Spleen (tissue), 11 donors: ENCODE results near the gene NSD2. TPM values are rescaled to one million over a fixed set of nuclear protein-coding genes. Genes with fewer than 3 reads are reported as not detected.

Experiments used
- DNase-seq: peaks from one replicate; pipeline ENCODE4 v3.0.0-alpha.2; 2020
- H3K27ac ChIP-seq, 8 donors: fragments of 200-600 bp; sonication (generic) in 7 of 8; 1 replicate in 4 of 8; 2 replicates in 4 of 8; pipeline versions ENCODE4 v1.5.0 to v1.8.0; 2016 to 2021; ENCODE audit warnings: inconsistent platforms in 4 of 8, mild to moderate bottlenecking in 4 of 8, moderate library complexity in 1 of 8
- H3K27me3 ChIP-seq, 7 donors: fragments of 200-600 bp; sonication (generic) in 6 of 7; replicated peaks in 1 of 7; 1 replicate in 4 of 7; 2 replicates in 3 of 7; pipeline versions ENCODE4 v1.5.0 to v1.8.0; 2016 to 2021; ENCODE audit warnings: inconsistent platforms in 3 of 7, mild to moderate bottlenecking in 1 of 7
- H3K36me3 ChIP-seq, 6 donors: fragments of 200-600 bp; sonication (generic) in 5 of 6; 1 replicate in 4 of 6; 2 replicates in 2 of 6; pipeline versions ENCODE4 v1.5.0 to v1.8.0; 2016 to 2021; ENCODE audit warnings: inconsistent platforms in 2 of 6
- H3K4me1 ChIP-seq, 6 donors: fragments of 200-600 bp; sonication (generic) in 5 of 6; 1 replicate in 3 of 6; 2 replicates in 3 of 6; pipeline versions ENCODE4 v1.5.0 to v1.8.0; 2016 to 2021; ENCODE audit warnings: inconsistent platforms in 3 of 6
- H3K4me3 ChIP-seq, 8 donors: fragments of 200-600 bp; sonication (generic) in 7 of 8; 1 replicate in 4 of 8; 2 replicates in 4 of 8; pipeline versions ENCODE4 v1.5.0 to v1.8.0; 2016 to 2021; ENCODE audit warnings: inconsistent platforms in 4 of 8, mild to moderate bottlenecking in 4 of 8, moderate library complexity in 2 of 8
- H3K9me3 ChIP-seq, 8 donors: fragments of 200-600 bp; sonication (generic) in 7 of 8; 1 replicate in 4 of 8; 2 replicates in 4 of 8; pipeline versions ENCODE4 v1.5.0 to v1.8.0; 2016 to 2021; ENCODE audit warnings: inconsistent platforms in 4 of 8
- CTCF ChIP-seq, 11 experiments: fragments of 200-600 bp in 7 of 11; fragments of 450-650 bp in 4 of 11; sonication (generic) in 4 of 11; IDR thresholded peaks in 8 of 11; conservative IDR thresholded peaks in 3 of 11; 1 replicate in 7 of 11; 2 replicates in 4 of 11; pipeline versions ENCODE4 v1.4.0 to v1.8.0; 2016 to 2021; ENCODE audit warnings: antibody characterized with exemption in 11 of 11, inconsistent platforms in 4 of 11, mild to moderate bottlenecking in 1 of 11
- POLR2A ChIP-seq, 3 donors: fragments of 450-650 bp; IDR thresholded peaks; one replicate each; pipeline ENCODE4 v1.5.1; 2017; ENCODE audit warnings: antibody characterized with exemption in 3 of 3, mild to moderate bottlenecking in 1 of 3
- POLR2AphosphoS5 ChIP-seq, 3 donors: sonication (generic); formaldehyde crosslinking; IDR thresholded peaks; one replicate each; pipeline ENCODE4 v1.5.1; 2017; ENCODE audit warnings: antibody characterized with exemption in 3 of 3
- WGBS, 5 donors: extraction: QIAGEN DNeasy Blood & Tissue Kit in 3 of 5; methylation state at CpG; one replicate each; pipeline versions ENCODE4 v1.1.5 to v1.1.7; 2013 to 2018; 5-methylcytosine and 5-hydroxymethylcytosine counted together
- intact Hi-C: fragments of 100-400 bp; cut with DNase I; formaldehyde crosslinking; loops from one replicate; pipeline ENCODE4 v1.15.0; 2023; ENCODE audit warnings: low total_unique reads
- polyA plus RNA-seq, 3 donors: library from polyadenylated mRNA; stranded (reverse); fragments of 200-250 nt; gene quantifications; one replicate each; pipeline ENCODE4 v1.2.1, GENCODE V29; 2013
- total RNA-seq, 7 donors: library from RNA; depleted of rRNA in 3 of 7; stranded (reverse); fragments of >200 nt in 3 of 7; fragmentation: NEBNext Ultra II Directional in 4 of 7; extraction: Animal tissue kit (Norgen Biotek cat#: 25700) in 4 of 7; gene quantifications; one replicate each; pipeline versions ENCODE4 v1.1.0 to v1.2.1, GENCODE V29; 2016 to 2021
- donor health status: healthy with polysubstance abuse.
- donor health status: DM: no; HTN: no; CAD: no; lungs with moderate emphysema.
- donor health status: DM: no; HTN: no; CAD: no.
- donor health status: Bipolar disorder and iron deficiency.
- donor health status: healthy.
- donor health status: DM: no; HTN: no; CAD: no.
- donor health status: DM: yes; HTN: yes; CAD: no.

The NSD2 gene
- total and polyA plus RNA-seq, 10 donors = 7.1 to 58.9 (median 47.8) TPM

GRCh38 chr4:1939664-1940509 lies 68.7 kb downstream of the NSD2 start:
- Histone ChIP-seq H3K9me3 (no peaks in the 10 kb centered on the region), H3K36me3 (peaks cover 6 to 100% (median 43%) of the 10 kb centered on the region in 6 donors), H3K27ac (no peak overlapping the region), H3K4me3 (no peak overlapping the region), H3K27me3 (no peaks in the 10 kb centered on the region), H3K4me1 (no peaks in the 10 kb centered on the region)
- TF ChIP-seq CTCF (IDR thresholded peaks at IDR 0.05 in 8 of 11, conservative IDR thresholded peaks at IDR 0.05 in 3 of 11) = no peak
- intact Hi-C loops = no loop called here
- DNase-seq = no peak
- 86 to 95% (median 91%) methylated on average over 11 of the region's 11 CpGs for WGBS, 5 donors

GRCh38 chr4:1940566-1940965 lies 69.4 kb downstream of the NSD2 start:
- no peak for TF ChIP-seq CTCF (IDR thresholded peaks at IDR 0.05 in 8 of 11, conservative IDR thresholded peaks at IDR 0.05 in 3 of 11)
- TF ChIP-seq POLR2A (IDR thresholded peaks at IDR 0.05) = no peak
- TF ChIP-seq POLR2AphosphoS5 (IDR thresholded peaks at IDR 0.05) = no peak
- Histone ChIP-seq H3K27me3 (no peaks in the 10 kb centered on the region), H3K27ac (no peak overlapping the region), H3K4me1 (no peaks in the 10 kb centered on the region), H3K4me3 (no peak overlapping the region), H3K36me3 (peaks cover 6 to 100% (median 36%) of the 10 kb centered on the region in 6 donors), H3K9me3 (no peaks in the 10 kb centered on the region)
- intact Hi-C loops = no loop called here
- no peak for DNase-seq
- 74 to 89% (median 84%) methylated on average over 7 of the region's 7 CpGs for WGBS, 5 donors

GRCh38 chr4:1943928-1944327 lies 72.7 kb downstream of the NSD2 start:
- H3K36me3 ChIP-seq = peaks cover 6 to 96% (median 24%) of the 10 kb centered on the region in 6 donors
- no peaks in the 10 kb centered on the region for H3K27me3 ChIP-seq
- H3K4me1 ChIP-seq = no peaks in the 10 kb centered on the region

More at GRCh38 chr4:1943928-1944327, 72.7 kb downstream of the NSD2 start:
- no peak for TF ChIP-seq POLR2AphosphoS5 (IDR thresholded peaks at IDR 0.05)
- no peak for TF ChIP-seq CTCF (IDR thresholded peaks at IDR 0.05 in 8 of 11, conservative IDR thresholded peaks at IDR 0.05 in 3 of 11)
- TF ChIP-seq POLR2A (IDR thresholded peaks at IDR 0.05) = no peak
- Histone ChIP-seq H3K27ac (no peak overlapping the region), H3K9me3 (no peaks in the 10 kb centered on the region), H3K4me3 (no peak overlapping the region)
- WGBS, 5 donors = 95 to 98% (median 96%) methylated on average over 7 of the region's 7 CpGs
- DNase-seq = no peak
- intact Hi-C loops = no loop called here
